Activated effector memory CD4-positive, alpha-beta T cell treated with anti-CD3 and anti-CD28 coated beads, Interleukin-2, amount 50 U/mL, for 16 hours (primary cell): ENCODE results near the gene IL18.
"Not testable (repeated sequence)": the region's sequence is repeated elsewhere in the genome, so short reads cannot be mapped to it uniquely, and the experiment has no call there.

ENCODE experiments used
- DNase-seq: peaks from one replicate; pipeline ENCODE4 v3.0.0-alpha.2; 2020

Gene IL18

GRCh38 chr11:112163875-112164685, at the start of gene IL18:
Gene IL18 (minus strand): TSS chr11:112164094. CDS start chr11:112155053, 9,041 bp downstream.
- DNase-seq: no peak

GRCh38 chr11:112212710-112213109, 48.8 kb upstream of the IL18 start:
- DNase-seq: no peak

GRCh38 chr11:112212290-112212689, 48.4 kb upstream of the IL18 start:
- DNase-seq: no peak

- DNase-seq: no peak
These were observed 47.6 kb upstream of the IL18 start for GRCh38 chr11:112211536-112211935.

GRCh38 chr11:112210890-112211289, 47.0 kb upstream of the IL18 start:
- DNase-seq: no peak

- DNase-seq: no peak
These were observed 42.2 kb upstream of the IL18 start for GRCh38 chr11:112206071-112206470.

- no peak for DNase-seq
These were observed 36.4 kb upstream of the IL18 start for GRCh38 chr11:112200252-112200651.

GRCh38 chr11:112199101-112199500, 35.2 kb upstream of the IL18 start:
- DNase-seq: not testable (repeated sequence)

- DNase-seq: no peak
These were observed 32.7 kb upstream of the IL18 start for GRCh38 chr11:112196519-112197087.

GRCh38 chr11:112195951-112196351, 32.1 kb upstream of the IL18 start:
- no peak for DNase-seq

- not testable (repeated sequence) for DNase-seq
These were observed 31.2 kb upstream of the IL18 start for GRCh38 chr11:112195113-112195512.

- no peak for DNase-seq
These were observed 22.4 kb upstream of the IL18 start for GRCh38 chr11:112186304-112186703.

- no peak for DNase-seq
These were observed 22.0 kb upstream of the IL18 start for GRCh38 chr11:112185883-112186282.

GRCh38 chr11:112182867-112183266, 19.0 kb upstream of the IL18 start:
- DNase-seq: no peak

- no peak for DNase-seq
These were observed 15.7 kb upstream of the IL18 start for GRCh38 chr11:112179601-112180000.

GRCh38 chr11:112178936-112179335, 15.0 kb upstream of the IL18 start:
- DNase-seq: no peak

- DNase-seq: no peak
These were observed 14.5 kb upstream of the IL18 start for GRCh38 chr11:112178428-112178827.

- no peak for DNase-seq
These were observed 13.7 kb upstream of the IL18 start for GRCh38 chr11:112177589-112177988.

GRCh38 chr11:112176077-112176476, 12.2 kb upstream of the IL18 start:
- DNase-seq: no peak

GRCh38 chr11:112175599-112175952, 11.7 kb upstream of the IL18 start:
- no peak for DNase-seq

GRCh38 chr11:112174789-112175598, 11.1 kb upstream of the IL18 start, which contains the start of gene BCO2:
Gene BCO2 (plus strand): TSS chr11:112175512. CDS start chr11:112175602, 90 bp downstream.
- DNase-seq: peak; percentile 71

GRCh38 chr11:112173152-112173551, 9.3 kb upstream of the IL18 start:
- DNase-seq: no peak

- DNase-seq: no peak
These were observed 8.6 kb upstream of the IL18 start for GRCh38 chr11:112172362-112172994.
